Astrocyte (in vitro differentiated cells and primary cell): Measurements from ENCODE around the gene C16orf96.

Experiments used
- EZH2 ChIP-seq: IDR thresholded peaks from 2 replicates; pipeline ENCODE4 v1.6.1; 2012; ENCODE audit warnings: mild to moderate bottlenecking, low read length, inconsistent platforms; ENCODE audit not compliant: insufficient read depth
- TF ChIP-seq, protein P1 (sequence below): IDR thresholded peaks from 2 replicates; pipeline ENCODE4 v1.5.1; 2011; ENCODE audit warnings: low read depth, mild to moderate bottlenecking, inconsistent platforms, low read length, moderate library complexity; ENCODE audit not compliant: insufficient read depth

DNA sequence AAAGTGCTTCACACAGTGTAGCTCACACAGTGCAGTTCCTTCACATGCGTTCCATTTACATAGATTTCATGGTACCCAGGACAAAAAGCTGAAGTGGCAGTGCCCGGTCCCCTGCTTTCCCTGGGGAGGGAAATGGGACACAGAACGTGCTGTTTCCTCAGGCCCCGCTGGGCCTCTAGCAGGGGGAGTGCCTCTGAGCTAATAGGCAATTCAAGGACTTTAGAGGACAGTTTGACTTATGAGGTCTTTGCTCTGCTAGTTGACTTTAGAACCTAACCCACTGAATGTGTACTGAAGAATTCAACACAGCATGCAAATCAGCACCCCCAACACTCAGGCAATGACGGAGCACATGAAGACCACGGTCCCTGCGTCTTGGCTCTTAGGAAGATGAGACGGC, 24.3 kb upstream of the C16orf96 start:
- TF ChIP-seq, protein P1, sequence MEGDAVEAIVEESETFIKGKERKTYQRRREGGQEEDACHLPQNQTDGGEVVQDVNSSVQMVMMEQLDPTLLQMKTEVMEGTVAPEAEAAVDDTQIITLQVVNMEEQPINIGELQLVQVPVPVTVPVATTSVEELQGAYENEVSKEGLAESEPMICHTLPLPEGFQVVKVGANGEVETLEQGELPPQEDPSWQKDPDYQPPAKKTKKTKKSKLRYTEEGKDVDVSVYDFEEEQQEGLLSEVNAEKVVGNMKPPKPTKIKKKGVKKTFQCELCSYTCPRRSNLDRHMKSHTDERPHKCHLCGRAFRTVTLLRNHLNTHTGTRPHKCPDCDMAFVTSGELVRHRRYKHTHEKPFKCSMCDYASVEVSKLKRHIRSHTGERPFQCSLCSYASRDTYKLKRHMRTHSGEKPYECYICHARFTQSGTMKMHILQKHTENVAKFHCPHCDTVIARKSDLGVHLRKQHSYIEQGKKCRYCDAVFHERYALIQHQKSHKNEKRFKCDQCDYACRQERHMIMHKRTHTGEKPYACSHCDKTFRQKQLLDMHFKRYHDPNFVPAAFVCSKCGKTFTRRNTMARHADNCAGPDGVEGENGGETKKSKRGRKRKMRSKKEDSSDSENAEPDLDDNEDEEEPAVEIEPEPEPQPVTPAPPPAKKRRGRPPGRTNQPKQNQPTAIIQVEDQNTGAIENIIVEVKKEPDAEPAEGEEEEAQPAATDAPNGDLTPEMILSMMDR = no peak
- no peak for TF ChIP-seq EZH2
